ENCODE measurements around the gene UNK.

UNK gene

DNA sequence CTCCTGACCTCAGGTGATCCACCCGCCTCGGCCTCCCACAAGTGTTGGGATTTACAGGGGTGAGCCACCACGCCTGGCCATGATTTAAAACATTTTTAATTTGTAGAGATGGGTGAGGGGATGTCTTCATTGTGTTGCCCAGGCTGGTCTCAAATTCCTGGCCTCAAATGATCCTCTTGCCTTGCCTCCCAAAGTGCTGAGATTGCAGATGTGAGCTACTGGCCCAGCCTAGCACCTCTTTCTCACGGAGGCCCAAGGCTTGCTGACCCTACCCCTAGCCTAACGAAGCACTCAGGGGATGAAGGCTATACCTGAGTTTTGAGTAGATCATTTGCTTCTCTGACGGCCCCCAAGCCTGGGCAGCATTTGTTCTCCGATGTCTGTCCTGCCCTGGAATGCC lies 26.6 kb downstream of the UNK start:
- Histone ChIP-seq H3K4me3 (ENCODE audit: low read depth in 1 of 2, low read length in 2 of 2) (no peak overlapping the region), H3K36me3 (ENCODE audit: control insufficient read depth in 1 of 2, insufficient read depth in 2 of 2, low read length in 2 of 2) (peaks cover 32 to 57% of the 10 kb centered on the region in 2 donors), H3K27ac (ENCODE audit: low read length) (no peak overlapping the region), H3K4me1 (ENCODE audit: control insufficient read depth in 1 of 2, insufficient read depth in 2 of 2, low read length in 2 of 2) (peaks cover 0 to 4% of the 10 kb centered on the region in 2 donors), H3K9me3 (ENCODE audit: control insufficient read depth in 1 of 2, low read length in 2 of 2) (no peaks in the 10 kb centered on the region), H3K27me3 (ENCODE audit: low read depth, low read length) (no peaks in the 10 kb centered on the region)

DNA sequence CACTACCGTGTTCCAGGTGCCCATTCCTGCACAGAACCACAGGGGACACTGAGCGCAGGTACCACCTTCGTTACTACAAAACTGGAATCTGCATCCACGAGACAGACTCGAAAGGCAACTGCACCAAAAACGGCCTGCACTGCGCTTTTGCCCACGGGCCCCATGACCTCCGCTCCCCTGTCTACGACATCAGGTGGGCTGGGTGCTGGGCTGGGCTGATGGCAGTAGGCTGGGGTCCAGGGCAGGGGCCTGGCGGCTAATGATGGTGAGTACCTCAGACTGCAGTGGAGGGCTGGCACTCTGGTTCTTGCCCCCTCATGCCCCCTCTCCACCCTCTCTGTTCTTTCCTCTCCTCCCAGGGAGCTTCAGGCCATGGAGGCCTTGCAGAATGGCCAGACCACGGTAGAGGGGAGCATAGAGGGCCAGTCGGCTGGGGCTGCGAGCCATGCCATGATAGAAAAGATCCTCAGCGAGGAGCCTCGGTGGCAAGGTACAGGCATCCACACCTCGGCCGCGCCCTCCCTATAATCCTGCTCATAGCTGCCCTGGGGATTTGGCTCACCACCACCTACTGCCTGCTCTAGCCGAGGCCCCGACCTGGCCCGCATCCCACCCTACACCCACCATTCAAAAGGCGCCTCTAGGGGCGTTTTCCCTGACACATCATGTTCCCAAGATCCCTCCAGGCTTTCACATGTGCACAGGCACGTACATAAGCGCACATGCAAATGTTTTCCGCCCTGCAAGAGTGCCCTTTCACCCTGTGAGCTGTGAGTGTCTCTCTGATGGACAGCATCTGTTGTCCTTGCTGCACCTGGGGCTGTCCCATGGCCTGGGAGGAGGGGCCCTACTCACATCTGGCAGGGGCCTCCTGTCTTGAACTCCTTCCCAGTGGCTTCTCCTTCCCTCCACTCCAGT lies 27.7 kb downstream of the UNK start:
- Histone ChIP-seq H3K36me3 (ENCODE audit: control insufficient read depth in 1 of 2, insufficient read depth in 2 of 2, low read length in 2 of 2) (peaks cover 35 to 69% of the 10 kb centered on the region in 2 donors), H3K9me3 (ENCODE audit: control insufficient read depth in 1 of 2, low read length in 2 of 2) (no peaks in the 10 kb centered on the region), H3K27ac (ENCODE audit: low read length) (no peak overlapping the region), H3K4me1 (ENCODE audit: control insufficient read depth in 1 of 2, insufficient read depth in 2 of 2, low read length in 2 of 2) (peaks cover 0 to 4% of the 10 kb centered on the region in 2 donors), H3K4me3 (ENCODE audit: low read depth in 1 of 2, low read length in 2 of 2) (no peak overlapping the region), H3K27me3 (ENCODE audit: low read depth, low read length) (no peaks in the 10 kb centered on the region)

DNA sequence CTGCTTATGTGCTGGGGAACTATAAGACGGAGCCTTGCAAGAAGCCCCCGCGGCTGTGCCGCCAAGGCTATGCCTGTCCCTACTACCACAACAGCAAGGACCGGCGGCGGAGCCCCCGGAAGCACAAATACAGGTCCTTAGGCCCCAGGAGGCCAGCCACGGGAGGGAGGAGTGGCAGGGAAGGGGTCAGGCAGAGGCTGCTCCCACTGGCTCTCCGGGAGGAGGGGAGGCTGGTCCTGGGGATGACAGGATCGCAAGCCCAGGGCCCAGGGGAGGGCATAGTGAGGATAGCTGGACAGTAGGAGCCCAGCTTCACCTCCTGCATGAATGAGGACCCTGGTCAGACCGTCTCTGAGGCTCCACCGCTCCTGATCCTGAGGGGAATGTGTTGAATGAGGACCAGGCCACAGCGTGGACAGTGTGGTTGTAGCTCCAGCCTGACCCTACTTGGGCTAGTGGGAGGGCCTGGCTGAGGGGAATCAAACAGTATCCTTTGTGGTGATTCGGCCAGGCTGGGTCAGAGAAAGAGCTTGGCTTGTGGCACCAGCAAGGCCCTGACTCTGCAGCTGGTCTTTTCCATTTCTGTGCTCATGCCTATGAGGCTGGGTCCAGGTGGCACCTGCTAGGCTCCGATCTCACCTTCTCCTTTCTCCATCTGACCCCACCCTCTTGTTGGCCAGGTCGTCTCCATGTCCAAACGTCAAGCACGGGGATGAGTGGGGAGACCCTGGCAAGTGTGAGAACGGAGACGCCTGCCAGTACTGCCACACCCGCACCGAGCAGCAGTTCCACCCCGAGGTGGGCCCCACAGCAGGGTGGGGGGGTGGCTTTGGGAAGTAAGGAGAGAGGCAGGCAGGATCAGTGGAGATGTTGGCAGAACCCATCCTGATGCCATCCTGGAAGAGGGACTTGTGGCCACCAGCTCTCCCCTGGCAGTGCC lies 28.7 kb downstream of the UNK start:
- Histone ChIP-seq H3K36me3 (ENCODE audit: control insufficient read depth in 1 of 2, insufficient read depth in 2 of 2, low read length in 2 of 2) (peaks cover 40 to 79% of the 10 kb centered on the region in 2 donors), H3K27me3 (ENCODE audit: low read depth, low read length) (no peaks in the 10 kb centered on the region), H3K27ac (ENCODE audit: low read length) (no peak overlapping the region), H3K4me1 (ENCODE audit: control insufficient read depth in 1 of 2, insufficient read depth in 2 of 2, low read length in 2 of 2) (peaks cover 0 to 4% of the 10 kb centered on the region in 2 donors), H3K4me3 (ENCODE audit: low read depth in 1 of 2, low read length in 2 of 2) (no peak overlapping the region), H3K9me3 (ENCODE audit: control insufficient read depth in 1 of 2, low read length in 2 of 2) (no peaks in the 10 kb centered on the region)

DNA sequence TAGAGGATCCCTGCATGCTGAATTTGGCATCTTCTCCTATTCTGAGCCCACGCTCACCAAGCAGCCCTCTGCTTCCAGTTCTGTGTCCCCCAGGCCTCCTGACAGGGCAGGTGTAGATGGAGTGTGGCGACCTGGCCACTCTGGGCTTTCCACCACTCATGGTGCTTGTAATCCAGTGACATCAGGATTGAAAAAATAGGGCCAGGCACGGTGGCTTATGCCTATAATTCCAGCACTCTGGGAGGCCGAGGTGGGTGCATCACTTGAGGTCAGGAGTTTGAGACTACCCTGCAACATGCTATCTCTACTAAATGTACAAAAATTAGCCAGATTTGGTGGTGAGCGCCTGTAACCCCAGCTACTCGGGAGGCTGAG lies 29.4 kb downstream of the UNK start:
- peaks cover 0 to 4% of the 10 kb centered on the region in 2 donors for H3K4me1 ChIP-seq (ENCODE audit: control insufficient read depth in 1 of 2, insufficient read depth in 2 of 2, low read length in 2 of 2)
- peaks cover 47 to 85% of the 10 kb centered on the region in 2 donors for H3K36me3 ChIP-seq (ENCODE audit: control insufficient read depth in 1 of 2, insufficient read depth in 2 of 2, low read length in 2 of 2)

DNA sequence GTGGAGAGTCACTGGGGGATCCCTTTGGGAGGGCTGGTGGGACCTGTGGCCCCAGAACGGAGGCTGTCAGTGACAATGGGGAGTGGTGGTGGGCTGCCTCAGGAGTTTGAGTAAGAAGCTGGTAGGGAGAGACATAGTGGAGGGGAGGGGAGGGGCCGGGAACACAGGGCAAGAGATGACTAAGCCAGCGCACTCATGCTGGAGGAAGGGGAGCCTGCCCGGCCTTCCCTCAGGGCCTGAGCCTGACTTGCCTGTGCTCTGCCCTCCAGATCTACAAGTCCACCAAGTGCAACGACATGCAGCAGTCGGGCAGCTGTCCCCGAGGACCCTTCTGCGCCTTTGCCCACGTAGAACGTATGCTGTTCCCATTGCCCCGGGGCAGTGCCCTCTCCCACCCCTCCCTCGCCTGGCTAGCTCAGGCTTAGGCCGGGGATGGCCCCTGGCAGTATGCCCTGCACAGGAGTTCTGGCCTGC lies 30.3 kb downstream of the UNK start:
- H3K36me3 ChIP-seq (ENCODE audit: control insufficient read depth in 1 of 2, insufficient read depth in 2 of 2, low read length in 2 of 2), result peaks cover 49 to 90% of the 10 kb centered on the region in 2 donors

More for the DNA sequence above, 29.4 kb downstream of the UNK start:
- Histone ChIP-seq H3K9me3 (ENCODE audit: control insufficient read depth in 1 of 2, low read length in 2 of 2) (no peaks in the 10 kb centered on the region), H3K27ac (ENCODE audit: low read length) (no peak overlapping the region), H3K27me3 (ENCODE audit: low read depth, low read length) (no peaks in the 10 kb centered on the region), H3K4me3 (ENCODE audit: low read depth in 1 of 2, low read length in 2 of 2) (no peak overlapping the region)

DNA sequence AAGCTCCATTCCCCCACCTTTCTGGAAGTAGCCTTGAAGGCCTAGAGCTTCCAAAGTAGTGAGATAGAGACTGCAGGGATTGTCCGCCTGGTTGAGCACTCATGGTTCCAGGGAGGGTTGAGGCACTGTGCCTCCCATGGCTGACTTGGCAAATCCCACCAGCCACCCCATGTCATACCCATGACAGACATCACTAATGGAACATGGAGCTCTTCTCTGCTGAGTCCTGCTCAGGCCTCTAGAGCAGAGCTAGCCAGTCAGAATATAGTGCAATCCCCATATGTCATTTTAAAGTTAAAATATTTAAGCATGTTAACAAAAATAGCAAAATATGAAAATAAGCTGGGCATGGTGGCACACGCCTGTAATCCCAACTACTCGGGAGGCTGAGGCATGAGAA lies 30.8 kb downstream of the UNK start:
- no peak overlapping the region for H3K4me3 ChIP-seq (ENCODE audit: low read depth in 1 of 2, low read length in 2 of 2)
- no peaks in the 10 kb centered on the region for H3K27me3 ChIP-seq (ENCODE audit: low read depth, low read length)
- H3K27ac ChIP-seq (ENCODE audit: low read length), result no peak overlapping the region
- peaks cover 50 to 92% of the 10 kb centered on the region in 2 donors for H3K36me3 ChIP-seq (ENCODE audit: control insufficient read depth in 1 of 2, insufficient read depth in 2 of 2, low read length in 2 of 2)
- H3K9me3 ChIP-seq (ENCODE audit: control insufficient read depth in 1 of 2, low read length in 2 of 2), result no peaks in the 10 kb centered on the region
- no peaks in the 10 kb centered on the region for H3K4me1 ChIP-seq (ENCODE audit: control insufficient read depth in 1 of 2, insufficient read depth in 2 of 2, low read length in 2 of 2)

More for the DNA sequence above, 30.3 kb downstream of the UNK start:
- Histone ChIP-seq H3K27me3 (ENCODE audit: low read depth, low read length) (no peaks in the 10 kb centered on the region), H3K4me1 (ENCODE audit: control insufficient read depth in 1 of 2, insufficient read depth in 2 of 2, low read length in 2 of 2) (no peaks in the 10 kb centered on the region), H3K4me3 (ENCODE audit: low read depth in 1 of 2, low read length in 2 of 2) (no peak overlapping the region), H3K27ac (ENCODE audit: low read length) (no peak overlapping the region), H3K9me3 (ENCODE audit: control insufficient read depth in 1 of 2, low read length in 2 of 2) (no peaks in the 10 kb centered on the region)

DNA sequence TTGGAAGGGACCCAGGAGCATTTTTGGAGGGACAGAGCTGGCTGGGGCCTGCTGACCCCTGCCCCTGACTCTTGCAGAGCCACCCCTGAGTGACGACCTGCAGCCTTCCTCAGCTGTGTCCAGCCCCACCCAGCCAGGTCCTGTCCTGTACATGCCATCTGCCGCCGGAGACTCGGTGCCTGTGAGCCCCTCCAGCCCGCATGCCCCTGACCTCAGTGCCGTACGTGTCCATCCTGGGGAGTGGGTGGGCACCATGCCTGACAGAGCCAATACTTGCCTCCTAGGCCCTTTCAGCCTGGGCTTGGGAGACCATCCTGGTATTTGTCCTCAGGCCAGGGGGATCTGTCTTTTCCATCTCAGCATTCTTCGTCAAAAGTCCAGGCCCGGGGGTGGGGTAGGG lies 32.1 kb downstream of the UNK start:
- Histone ChIP-seq H3K4me1 (ENCODE audit: control insufficient read depth in 1 of 2, insufficient read depth in 2 of 2, low read length in 2 of 2) (no peaks in the 10 kb centered on the region), H3K4me3 (ENCODE audit: low read depth in 1 of 2, low read length in 2 of 2) (no peak overlapping the region), H3K27me3 (ENCODE audit: low read depth, low read length) (no peaks in the 10 kb centered on the region), H3K27ac (ENCODE audit: low read length) (no peak overlapping the region), H3K9me3 (ENCODE audit: control insufficient read depth in 1 of 2, low read length in 2 of 2) (no peaks in the 10 kb centered on the region), H3K36me3 (ENCODE audit: control insufficient read depth in 1 of 2, insufficient read depth in 2 of 2, low read length in 2 of 2) (peaks cover 56 to 94% of the 10 kb centered on the region in 2 donors)

DNA sequence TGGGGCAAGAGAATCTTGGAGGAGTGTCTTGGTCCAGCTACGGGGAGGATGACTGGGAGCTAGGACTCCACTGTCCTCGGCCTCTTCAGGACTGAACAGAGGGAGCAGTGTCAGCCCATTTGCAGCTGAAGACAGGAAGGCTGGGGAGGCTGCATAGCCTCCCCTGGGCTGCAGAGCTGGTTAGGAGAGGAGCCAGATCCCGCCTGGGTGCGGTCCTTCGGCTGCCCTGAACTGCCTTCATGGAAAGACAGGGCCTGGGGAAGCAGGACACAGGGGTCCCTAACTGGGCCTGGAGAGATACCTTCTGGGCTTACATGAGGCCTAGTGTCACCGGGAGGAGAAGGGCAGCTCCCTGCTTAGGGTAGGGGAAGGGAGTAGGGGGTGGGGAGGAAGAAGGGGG lies 33.0 kb downstream of the UNK start:
- Histone ChIP-seq H3K4me1 (ENCODE audit: control insufficient read depth in 1 of 2, insufficient read depth in 2 of 2, low read length in 2 of 2) (no peaks in the 10 kb centered on the region), H3K4me3 (ENCODE audit: low read depth in 1 of 2, low read length in 2 of 2) (no peak overlapping the region), H3K9me3 (ENCODE audit: control insufficient read depth in 1 of 2, low read length in 2 of 2) (no peaks in the 10 kb centered on the region), H3K27me3 (ENCODE audit: low read depth, low read length) (no peaks in the 10 kb centered on the region), H3K36me3 (ENCODE audit: control insufficient read depth in 1 of 2, insufficient read depth in 2 of 2, low read length in 2 of 2) (peaks cover 56 to 93% of the 10 kb centered on the region in 2 donors), H3K27ac (ENCODE audit: low read length) (no peak overlapping the region)

DNA sequence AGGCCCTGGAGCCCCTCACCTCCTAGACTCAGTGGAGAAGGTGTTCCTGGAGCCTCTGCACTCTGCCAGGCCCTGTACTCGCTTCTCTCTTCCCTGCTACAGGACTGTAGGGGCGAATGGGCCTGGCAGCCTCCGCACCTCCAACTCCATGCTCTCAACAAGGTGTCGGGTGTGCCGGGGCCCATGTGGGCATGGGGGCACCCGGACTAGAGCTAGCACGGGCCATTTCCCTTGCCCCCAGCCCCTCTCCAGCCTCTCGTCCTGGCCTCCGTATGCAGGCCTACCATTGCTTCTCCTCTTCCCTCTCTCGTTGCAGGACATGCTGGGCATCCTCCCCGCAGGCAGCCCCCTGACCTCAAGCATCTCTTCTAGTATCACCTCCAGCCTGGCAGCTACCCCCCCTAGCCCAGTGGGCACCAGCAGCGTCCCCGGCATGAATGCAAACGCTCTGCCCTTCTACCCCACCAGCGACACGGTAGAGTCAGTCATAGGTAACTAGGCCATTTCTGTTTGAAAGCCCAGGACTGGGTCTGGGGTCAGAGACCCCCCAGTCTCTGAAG lies 33.8 kb downstream of the UNK start:
- Histone ChIP-seq H3K4me3 (ENCODE audit: low read depth in 1 of 2, low read length in 2 of 2) (no peak overlapping the region), H3K4me1 (ENCODE audit: control insufficient read depth in 1 of 2, insufficient read depth in 2 of 2, low read length in 2 of 2) (no peaks in the 10 kb centered on the region), H3K9me3 (ENCODE audit: control insufficient read depth in 1 of 2, low read length in 2 of 2) (no peaks in the 10 kb centered on the region), H3K27me3 (ENCODE audit: low read depth, low read length) (no peaks in the 10 kb centered on the region), H3K27ac (ENCODE audit: low read length) (no peak overlapping the region), H3K36me3 (ENCODE audit: control insufficient read depth in 1 of 2, insufficient read depth in 2 of 2, low read length in 2 of 2) (peaks cover 51 to 93% of the 10 kb centered on the region in 2 donors)

DNA sequence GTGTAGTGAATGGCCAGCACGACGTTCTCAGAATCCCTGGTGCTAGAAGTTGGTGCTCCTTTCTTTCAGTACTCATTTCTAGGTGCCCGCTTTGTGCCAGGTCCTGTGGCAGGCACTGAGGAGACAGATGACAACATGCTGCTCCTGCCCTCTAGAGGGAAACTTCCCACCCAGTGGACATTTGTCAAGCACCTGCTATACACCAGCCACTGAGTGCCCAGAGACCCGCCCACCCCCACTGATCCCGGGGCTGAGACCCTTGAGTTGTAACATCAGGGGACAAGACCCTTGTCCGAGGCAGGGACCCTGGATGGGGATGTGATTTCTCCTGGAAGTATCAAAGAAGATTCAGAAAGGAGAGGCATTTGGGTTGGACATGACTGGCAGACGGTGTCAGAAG lies 34.5 kb downstream of the UNK start:
- Histone ChIP-seq H3K4me1 (ENCODE audit: control insufficient read depth in 1 of 2, insufficient read depth in 2 of 2, low read length in 2 of 2) (no peaks in the 10 kb centered on the region), H3K27ac (ENCODE audit: low read length) (no peak overlapping the region), H3K27me3 (ENCODE audit: low read depth, low read length) (no peaks in the 10 kb centered on the region), H3K36me3 (ENCODE audit: control insufficient read depth in 1 of 2, insufficient read depth in 2 of 2, low read length in 2 of 2) (peaks cover 49 to 93% of the 10 kb centered on the region in 2 donors), H3K4me3 (ENCODE audit: low read depth in 1 of 2, low read length in 2 of 2) (no peak overlapping the region), H3K9me3 (ENCODE audit: control insufficient read depth in 1 of 2, low read length in 2 of 2) (no peaks in the 10 kb centered on the region)

DNA sequence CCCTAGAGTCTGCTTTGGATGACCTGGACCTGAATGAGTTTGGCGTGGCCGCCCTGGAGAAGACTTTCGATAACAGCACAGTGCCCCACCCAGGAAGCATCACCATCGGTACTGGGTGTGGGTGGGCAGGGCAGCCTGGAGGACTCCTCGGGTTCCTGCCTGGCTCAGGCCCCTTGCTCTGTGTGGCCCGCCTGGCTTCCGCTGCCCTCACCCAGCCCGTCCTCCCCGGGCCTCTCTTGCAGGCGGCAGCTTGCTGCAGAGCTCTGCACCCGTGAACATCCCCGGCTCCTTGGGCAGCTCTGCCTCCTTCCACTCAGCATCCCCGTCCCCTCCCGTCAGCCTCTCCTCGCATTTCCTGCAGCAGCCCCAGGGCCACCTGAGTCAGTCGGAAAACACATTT lies 35.1 kb downstream of the UNK start:
- H3K9me3 ChIP-seq (ENCODE audit: control insufficient read depth in 1 of 2, low read length in 2 of 2), result no peaks in the 10 kb centered on the region
- H3K27ac ChIP-seq (ENCODE audit: low read length), result no peak overlapping the region
- no peaks in the 10 kb centered on the region for H3K27me3 ChIP-seq (ENCODE audit: low read depth, low read length)
- H3K4me3 ChIP-seq (ENCODE audit: low read depth in 1 of 2, low read length in 2 of 2), result no peak overlapping the region
- H3K36me3 ChIP-seq (ENCODE audit: control insufficient read depth in 1 of 2, insufficient read depth in 2 of 2, low read length in 2 of 2), result peaks cover 46 to 94% of the 10 kb centered on the region in 2 donors
- no peaks in the 10 kb centered on the region for H3K4me1 ChIP-seq (ENCODE audit: control insufficient read depth in 1 of 2, insufficient read depth in 2 of 2, low read length in 2 of 2)
